ENCODE results near the gene FOXG1.

FOXG1 gene

DNA sequence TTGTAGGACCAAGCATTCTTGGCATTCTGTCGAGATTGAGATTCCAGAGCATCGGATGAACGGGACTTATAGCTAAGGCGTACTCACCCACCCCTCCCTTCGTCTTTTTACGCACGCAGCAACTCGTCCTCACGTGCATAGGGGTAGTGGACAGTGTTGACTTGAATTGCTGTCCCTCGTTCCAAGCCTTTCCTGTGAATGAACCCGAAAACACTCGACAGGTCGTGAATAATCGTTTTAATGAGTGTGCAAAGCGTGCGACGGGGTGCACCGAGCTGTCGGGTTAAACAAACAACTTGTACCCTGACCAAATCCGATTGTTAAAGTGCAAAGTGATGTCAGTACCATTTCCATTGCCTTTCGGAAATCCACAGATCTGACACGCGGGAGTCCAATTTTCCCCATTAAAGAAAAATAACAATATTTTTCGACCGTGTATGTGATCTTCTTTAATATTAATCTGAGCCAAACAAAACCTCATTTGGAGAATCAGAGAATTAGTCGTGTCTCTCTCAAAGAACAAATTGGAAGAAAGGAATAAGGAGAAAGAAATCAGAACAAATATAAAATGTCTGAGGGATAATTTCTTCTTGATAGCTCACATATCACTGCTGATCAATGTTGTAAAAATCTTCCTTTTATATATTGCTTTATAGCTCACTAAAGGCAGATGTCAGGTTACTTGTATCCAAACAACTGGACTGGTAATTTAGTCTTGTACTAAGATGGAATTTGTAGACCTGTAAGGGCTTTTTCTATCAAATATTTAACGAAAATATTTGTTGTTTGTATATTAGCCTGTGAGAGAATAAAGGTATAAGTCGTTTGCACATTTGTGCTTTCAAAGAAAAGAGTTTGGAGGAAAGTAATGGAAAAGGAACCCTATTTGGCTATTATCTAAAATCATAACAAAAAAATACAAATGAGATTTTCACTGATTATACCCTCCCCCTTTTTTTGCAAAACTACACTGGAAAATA is 11.8 kb downstream of the FOXG1 start:
- TF ChIP-seq CTCF (IDR thresholded peaks at IDR 0.05; ENCODE audit: control insufficient read depth, extremely low read depth, insufficient read depth): no peak
- no peak overlapping the region for H3K4me3 ChIP-seq (ENCODE audit: low read depth, low read length)
- DNase-seq (ENCODE audit: low read depth): no peak

DNA sequence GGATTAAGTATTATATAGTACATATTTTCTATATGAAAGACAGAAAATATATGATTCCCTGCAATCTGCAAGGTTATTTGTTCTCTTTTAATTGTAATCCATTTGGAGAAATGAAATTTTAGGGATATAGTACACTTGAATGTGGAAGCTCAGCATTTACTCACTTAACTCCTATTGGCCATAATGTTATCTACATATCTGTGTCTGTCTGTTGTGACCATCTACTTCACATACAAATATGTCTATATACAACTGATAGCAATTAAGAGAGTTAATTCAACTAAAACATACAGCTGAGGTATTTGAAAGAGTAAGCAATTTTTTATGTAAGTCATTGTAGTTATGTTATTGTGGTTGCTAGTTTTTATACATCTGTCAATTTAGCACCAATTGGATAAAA is 12.9 kb downstream of the FOXG1 start:
- no peak for DNase-seq (ENCODE audit: low read depth)
- no peak for TF ChIP-seq CTCF (IDR thresholded peaks at IDR 0.05; ENCODE audit: control insufficient read depth, extremely low read depth, insufficient read depth)
- no peak overlapping the region for H3K4me3 ChIP-seq (ENCODE audit: low read depth, low read length)

DNA sequence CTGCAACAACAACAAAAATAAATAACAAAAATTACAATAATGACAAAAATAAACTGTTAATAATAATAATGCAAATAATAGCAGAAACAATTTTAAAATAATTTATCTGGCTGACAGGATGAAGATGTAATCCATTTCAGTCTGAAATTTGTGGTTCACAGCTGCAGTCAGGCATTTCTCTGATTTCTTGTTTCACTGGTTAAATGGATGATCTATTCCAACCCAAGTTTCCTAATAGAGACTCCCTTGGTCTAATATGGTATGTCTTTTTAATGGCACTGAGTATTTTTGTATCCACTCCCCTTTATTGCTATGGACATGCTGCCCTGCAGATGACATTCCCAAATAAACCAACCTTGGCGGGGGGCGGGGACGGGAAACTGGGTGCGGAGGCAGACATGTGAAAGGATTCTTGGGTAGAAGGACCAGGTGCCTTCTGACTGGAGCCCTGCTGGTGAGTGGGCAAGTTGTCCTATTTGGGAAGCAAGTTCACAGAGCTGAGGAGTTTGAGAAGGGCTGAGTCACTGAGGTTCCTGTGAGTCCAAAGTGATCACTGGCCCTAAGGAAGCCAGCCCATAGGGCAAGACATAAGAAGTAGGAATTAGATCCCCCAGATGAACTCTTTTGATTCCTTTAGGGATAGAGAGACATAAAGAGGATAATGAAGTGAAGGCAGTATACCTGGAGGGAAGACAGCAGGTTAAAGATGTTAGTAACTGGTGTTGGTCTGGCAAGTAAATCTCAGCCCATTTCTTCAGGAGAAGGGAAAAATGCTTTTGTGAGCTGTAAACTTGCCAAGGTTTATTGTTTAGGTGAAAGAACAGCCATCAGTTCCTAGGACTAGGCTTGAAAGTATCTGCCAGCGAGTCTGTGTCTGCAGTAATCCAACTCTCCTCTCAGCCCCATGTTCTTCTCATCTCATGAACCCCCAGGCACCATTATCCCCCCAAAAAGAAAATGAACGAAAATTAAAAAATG is 14.5 kb downstream of the FOXG1 start:
- TF ChIP-seq CTCF (IDR thresholded peaks at IDR 0.05; ENCODE audit: control insufficient read depth, extremely low read depth, insufficient read depth): no peak
- DNase-seq (ENCODE audit: low read depth): no peak

GRCh38 chr14:28782301-28782700 is 15.7 kb downstream of the FOXG1 start:
- DNase-seq (ENCODE audit: low read depth): no peak
- no peak overlapping the region for H3K4me3 ChIP-seq (ENCODE audit: low read depth, low read length)
- no peak for TF ChIP-seq CTCF (IDR thresholded peaks at IDR 0.05; ENCODE audit: control insufficient read depth, extremely low read depth, insufficient read depth)

More for the DNA sequence above, 14.5 kb downstream of the FOXG1 start:
- H3K4me3 ChIP-seq (ENCODE audit: low read depth, low read length): no peak overlapping the region

- no peak for TF ChIP-seq CTCF (IDR thresholded peaks at IDR 0.05; ENCODE audit: control insufficient read depth, extremely low read depth, insufficient read depth)
- H3K4me3 ChIP-seq (ENCODE audit: low read depth, low read length): no peak overlapping the region
- DNase-seq (ENCODE audit: low read depth): no peak
Observed at GRCh38 chr14:28783664-28784063, 17.1 kb downstream of the FOXG1 start.

DNA sequence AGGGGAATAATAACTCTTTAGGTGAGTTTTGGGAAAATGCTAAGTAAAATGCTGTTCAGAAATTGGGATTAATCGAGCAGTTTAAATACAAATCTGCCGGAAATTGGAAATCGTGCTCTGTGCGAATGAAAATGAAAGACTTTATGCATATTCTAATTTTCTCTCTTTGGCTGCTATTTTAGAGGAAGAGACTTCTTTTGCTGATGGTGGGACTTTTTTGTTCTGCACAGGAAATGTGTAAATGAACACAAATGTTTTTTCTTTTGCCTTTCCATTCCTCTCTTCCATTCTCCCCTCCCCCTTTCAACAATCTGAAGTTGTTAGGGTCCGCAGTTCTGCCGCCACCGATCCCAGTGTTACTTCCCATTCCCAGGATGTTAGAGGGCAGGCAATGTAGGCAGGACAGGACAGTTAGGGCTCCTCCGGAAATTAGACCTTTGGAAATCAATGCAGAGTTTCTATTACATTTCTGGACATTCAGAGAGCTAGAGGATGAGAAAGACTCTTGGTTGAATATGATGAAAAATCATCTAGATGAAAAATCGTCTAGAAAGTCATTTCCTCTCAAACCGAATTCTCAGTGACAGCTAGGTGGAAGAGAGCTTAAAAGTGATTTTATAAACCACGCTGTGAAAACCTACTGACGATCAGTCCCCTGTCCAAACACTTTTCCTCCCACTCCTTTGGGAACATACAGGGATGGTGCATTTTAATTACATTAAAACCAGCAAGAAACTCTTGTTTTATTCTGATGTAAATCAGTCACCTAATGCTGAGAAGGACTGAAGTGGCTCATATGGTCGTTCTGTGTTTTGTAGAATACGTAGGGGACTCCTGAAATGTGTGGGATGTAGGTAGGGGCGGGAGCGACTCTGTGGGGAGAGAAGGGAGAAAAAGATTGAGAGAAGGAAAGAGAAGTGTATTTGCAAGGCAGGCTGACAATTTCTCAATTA is 17.8 kb downstream of the FOXG1 start:
- no peak for TF ChIP-seq CTCF (IDR thresholded peaks at IDR 0.05; ENCODE audit: control insufficient read depth, extremely low read depth, insufficient read depth)
- H3K4me3 ChIP-seq (ENCODE audit: low read depth, low read length): no peak overlapping the region
- no peak for DNase-seq (ENCODE audit: low read depth)

Data from LNCaP clone FGC (cell line).